Activated T-cell treated with anti-CD3 and anti-CD28 coated beads for 1 hour (primary cell): ENCODE data around the gene RCSD1.
A peak's percentile ranks its signal among the peaks of the same experiment; 100 is the strongest.

ENCODE experiments used
- DNase-seq: peaks from one replicate; pipeline ENCODE4 v3.0.0-alpha.2; 2020; ENCODE audit warnings: low read depth

Gene RCSD1

DNA sequence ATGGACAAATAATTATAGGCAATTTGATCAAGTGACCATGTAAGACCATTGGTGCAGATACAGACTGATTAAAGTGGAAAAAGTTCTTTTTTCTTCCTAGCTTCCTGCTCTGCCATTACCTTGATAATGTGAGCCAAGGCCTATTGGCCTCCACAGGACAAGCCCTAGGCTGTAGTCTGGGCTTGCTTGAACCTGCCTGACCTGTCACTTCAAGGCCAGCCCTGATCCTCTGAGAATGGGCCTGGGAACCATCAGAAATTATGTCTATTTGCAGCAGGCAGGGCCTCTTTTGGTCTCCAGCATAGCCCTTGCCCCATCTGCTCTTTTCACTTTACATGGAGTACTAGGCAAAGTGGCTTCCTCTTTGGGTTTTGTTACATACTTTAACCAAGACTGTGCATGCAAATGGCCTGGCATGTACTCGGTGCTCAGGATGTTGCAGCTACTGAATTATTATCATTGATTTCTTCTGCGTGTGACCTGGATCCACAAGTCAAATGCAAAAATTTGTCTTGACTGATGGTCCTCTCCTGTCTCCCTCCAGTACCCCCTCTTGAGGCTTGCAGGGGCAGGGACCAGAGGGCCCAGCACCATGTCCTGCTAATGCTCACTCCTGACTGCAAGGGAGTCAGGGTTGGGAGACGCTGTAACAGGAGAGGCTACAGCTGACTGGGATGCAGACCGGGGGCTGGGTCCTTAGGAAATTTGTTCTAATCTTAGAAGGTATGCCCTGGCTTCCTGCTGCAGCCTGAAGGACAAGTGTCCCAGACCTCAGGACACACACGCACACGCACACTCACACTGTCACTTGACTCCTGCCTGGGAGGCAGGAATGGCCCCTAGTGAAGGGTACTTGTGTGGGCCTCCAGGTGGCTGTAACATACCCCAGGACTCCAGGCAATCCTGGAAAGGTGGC lies 39.4 kb downstream of the RCSD1 start:
- no peak for DNase-seq

DNA sequence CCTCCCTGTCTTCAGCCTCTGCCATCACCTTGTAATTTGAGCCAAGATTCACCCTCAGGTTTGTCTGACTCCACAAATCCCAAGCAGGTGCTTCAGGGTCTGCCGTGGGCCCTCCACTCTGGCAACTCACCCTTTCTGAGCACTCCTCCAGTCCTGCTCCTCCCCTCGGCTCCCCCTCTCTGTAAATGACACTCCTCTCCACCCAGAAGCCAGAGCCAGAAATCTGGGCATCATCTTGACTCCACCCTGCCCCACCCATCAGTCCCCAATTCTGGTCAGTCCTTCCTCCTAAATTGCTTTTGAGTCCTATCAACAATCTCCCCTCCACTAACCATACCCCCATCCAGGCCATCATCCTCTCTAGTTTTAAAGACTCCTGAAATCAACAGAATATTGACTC lies 40.5 kb downstream of the RCSD1 start:
- DNase-seq, result no peak

DNA sequence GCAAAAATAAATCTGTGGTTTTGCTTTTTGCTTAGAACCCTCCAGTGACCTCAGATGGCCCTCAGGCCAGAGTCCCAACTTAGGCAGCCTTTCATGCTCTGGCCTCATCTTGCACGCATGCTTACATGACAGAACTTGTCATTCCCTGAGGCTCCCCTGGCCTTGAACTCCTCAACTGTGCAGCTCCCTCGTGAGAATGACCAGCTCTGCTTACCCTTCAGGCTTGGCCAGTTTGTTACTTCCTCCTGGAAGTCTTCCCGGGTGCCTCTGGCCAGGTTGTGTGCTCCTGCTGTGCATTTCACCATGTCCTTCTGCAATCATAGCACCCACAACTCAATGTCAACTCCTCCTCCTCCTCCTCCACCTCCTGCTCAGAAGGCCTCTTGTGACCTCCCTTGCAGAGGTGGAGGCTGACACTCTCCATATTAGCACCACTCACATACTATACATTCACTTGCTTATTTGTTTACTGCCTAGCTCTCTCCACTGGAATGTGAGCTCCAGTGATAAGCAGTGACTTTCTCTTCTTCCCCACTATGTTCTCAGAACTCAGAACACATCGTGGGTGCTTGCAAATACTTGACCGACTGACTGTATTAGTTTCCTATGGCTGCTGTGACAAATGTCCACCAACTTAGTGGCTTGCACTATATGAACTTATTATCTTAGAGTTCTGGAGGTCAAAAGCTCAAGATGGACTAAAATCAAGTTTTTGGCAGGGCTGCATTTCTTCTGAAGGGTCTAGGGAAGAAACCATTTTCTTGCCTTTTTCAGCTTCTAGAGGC lies 41.9 kb downstream of the RCSD1 start:
- DNase-seq, result no peak

DNA sequence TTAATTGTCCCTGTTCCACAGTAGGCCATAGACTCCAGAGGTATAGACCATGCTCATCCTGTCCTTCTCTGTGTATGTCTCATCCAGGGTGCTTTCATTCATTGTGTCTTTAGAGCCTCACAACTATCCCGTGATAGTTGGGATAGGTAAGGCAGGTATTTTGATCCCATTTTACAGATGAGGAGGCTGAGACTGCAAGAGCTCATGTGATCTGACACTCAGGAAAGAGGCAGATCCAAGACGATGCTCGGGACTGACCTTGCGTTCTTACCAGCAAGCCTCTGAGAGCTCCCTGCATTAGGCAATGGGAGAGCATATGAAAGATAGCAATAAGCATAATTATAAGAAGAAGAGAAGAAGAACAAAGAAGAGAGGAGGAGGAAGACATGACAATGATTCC lies 42.8 kb downstream of the RCSD1 start:
- DNase-seq, result no peak

DNA sequence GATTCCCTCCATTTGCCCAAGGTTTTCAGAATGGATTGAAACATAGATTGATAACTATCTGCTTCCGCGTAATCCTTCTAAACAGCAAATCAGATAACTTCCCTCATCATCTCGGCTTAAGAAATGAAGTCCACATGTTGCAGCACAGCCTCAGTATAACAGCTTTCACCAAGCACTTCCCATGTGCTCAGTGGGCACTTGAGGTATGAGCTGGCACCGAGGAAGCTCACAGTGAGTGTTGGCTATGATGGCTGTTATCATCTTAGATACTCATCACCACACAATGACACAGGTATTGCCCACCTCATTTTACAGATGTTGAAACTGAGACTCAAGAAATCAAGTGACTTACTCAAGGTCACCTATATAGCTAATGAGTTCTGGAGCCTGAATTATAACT lies 43.2 kb downstream of the RCSD1 start:
- no peak for DNase-seq

DNA sequence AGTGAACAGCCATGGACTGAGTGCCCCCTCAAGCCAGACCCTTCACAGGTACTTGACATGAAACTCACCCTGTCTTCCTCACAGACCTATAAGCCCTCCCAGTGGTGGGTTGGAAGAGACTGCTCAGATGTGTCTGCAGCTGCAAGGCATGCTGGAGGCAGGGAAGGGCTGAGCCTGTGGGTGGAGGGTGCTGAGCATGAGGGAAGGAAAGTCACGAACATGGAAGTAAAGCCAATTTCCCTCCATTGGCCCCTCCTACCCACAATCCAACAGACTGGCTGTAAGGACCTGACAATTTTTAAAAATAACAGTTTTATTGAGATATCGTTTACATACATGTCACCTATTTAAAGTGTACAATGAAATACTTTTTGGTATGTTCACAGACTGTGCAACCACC lies 44.1 kb downstream of the RCSD1 start:
- DNase-seq, result no peak

DNA sequence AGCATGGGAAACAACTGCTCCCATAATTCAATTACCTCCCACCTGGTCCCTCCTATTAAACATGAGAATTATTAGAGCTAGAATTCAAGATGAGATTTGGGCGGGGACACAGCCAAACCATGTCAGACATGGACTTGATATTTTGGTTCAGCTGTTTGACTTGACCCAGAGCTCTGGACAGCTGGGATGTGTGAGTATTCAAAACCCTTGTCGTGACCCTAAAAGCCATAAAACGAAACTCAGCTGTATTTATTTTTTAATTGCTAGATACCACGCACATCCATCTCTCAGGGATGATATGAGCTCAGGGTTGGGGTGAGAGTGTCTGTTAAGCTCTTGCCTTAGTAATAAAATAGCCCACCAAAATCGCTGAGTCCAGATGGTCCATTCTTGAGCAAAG lies 45.4 kb downstream of the RCSD1 start:
- DNase-seq, result no peak

DNA sequence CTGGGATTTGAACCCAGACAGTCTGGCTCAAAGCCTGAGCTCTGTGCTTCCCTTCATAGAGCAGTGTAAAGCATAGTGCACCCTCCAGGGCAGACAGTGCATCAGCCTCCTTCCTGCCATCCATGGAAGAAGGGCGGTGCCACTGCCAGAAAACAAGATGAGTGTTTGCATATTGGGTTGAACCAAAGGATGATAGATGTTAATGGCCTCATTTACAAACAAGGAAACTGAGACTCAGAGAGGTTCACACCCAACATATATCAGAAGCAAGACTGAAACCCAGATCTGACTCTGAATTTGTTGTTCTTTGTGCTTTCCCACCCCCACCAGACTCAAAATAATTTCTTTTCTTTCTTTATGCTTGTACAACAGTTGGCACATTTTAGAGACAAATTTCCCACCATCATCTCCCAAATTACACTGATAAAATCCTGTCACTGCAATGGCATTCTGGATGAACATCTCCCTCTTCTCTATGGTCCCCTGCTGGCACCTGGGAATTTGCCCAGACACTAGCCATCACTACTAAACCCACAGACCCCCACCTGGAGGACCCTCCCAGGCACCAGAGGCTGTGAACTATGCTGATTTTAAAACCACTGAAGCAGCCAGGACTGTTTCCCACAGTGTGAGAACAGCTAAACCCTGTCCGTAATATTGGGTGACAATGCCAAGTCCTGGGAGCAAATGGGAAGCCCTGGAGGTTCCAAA lies 46.3 kb downstream of the RCSD1 start:
- no peak for DNase-seq

DNA sequence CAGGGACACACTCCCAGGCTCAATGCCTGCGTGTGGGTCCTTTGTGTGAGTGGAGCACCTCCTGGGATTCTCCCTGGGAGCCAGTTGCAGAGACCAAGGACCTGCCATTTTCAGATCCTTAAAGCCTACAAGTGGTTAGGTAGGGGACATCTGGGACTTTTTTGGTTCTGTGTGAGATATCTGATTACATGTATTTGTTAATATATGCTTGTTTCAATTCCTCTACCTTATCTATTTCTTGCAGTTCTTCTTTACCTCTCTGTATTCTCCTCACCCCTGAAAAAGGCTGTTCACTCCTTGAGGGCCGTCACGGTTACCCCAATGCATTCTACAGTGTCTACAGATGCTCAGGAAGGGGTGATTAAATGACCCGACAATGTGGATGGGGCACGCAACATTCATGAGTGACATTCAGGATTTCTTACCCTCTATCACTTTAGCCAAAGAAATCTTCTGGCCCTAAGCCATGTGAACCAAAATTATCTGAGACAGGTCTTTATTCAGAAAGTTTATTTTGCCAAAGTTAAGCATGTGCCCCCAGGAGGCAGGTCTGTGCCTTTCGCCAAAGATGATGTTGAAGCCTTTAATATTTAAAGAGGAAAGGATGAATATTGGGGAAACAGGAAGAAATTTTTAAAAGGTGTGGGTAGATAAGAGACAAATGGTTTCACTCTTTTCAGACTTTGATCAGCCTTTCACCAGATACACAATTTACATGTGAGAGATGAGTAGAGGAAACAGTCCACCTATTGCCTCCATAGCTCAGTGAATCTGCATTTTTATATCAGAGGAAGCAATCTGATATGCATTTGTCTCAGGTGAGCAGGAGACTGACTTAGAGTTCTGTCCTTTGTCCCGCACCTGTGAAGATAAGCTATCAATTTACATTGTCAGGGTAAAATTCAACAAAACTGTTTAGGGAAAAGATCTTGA lies 47.1 kb downstream of the RCSD1 start:
- no peak for DNase-seq

DNA sequence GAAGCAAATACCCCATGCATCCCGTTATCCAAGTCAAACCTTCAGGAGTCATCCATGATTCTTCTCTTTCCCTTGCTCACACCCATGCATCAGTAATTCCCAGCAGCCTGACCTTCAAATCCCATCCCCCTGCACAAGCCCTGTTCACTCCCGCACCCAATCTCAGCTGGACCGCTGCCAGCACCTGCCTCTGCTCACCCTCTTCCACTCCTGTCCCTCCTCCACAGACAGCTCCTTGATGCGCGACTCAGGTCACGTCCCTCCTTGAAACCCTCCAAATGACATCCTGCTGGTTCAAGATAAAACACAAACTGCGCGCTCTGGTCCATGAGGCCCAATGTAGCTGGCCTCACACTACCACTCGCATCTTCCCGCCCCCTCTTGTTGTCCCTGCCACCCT lies 48.4 kb downstream of the RCSD1 start:
- DNase-seq, result no peak

DNA sequence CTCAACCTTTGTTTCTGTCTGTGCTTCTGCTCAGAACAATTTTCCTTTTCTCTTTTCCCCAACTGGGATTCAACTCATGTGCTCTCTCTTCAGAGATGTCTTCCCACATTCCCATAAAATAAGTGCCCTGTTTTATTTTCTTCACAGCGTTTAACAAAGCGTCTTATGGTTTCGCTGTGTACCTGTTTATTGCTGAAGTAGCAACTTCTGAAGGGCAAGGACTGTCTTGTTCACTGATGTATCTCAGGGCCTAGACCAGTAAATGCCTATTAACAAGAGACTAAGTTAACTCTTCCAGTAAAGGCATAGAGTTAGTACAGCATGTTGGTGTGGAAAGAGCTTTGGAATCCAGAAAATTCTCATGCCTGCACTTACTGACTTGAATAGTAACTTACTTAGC lies 48.8 kb downstream of the RCSD1 start:
- no peak for DNase-seq

DNA sequence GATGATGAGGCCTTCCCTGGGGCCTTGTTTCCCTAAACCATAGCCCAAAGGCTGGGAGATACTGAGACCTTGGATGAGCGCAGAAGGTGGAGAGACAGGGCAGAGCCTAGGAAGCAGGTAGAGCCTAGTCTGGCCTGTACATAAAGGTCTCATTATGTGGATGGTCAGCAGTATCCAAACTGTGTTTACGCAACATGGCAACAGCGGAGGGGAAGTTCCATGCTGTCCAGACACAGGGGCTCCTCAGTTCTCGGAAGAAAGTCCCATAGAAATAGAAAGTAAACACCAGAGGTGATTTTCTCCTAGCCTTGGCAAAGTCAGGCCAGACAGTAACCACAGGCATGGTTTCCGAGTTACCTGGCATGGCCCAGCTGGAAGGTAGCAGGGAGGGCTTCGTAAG lies 49.7 kb downstream of the RCSD1 start:
- DNase-seq, result no peak

DNA sequence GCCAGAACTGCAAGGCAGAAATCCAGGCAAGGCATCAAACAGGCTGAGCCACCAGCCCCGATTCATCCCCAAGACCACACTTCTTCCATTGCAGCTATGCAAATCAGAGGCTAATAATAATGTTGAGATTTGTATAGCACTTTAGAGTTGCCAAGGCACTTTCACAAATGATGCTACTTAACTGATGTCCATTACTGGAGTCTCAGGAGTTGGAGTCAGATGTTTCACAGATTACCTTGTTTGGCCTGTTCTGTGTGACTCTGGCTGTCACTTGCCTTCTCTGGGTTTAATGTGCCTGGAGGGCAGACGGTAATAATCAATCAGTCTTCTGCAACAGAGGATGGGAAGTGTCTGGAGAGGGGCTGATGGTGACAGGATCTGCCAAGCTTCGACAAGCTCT lies 51.0 kb downstream of the RCSD1 start:
- DNase-seq, result no peak

DNA sequence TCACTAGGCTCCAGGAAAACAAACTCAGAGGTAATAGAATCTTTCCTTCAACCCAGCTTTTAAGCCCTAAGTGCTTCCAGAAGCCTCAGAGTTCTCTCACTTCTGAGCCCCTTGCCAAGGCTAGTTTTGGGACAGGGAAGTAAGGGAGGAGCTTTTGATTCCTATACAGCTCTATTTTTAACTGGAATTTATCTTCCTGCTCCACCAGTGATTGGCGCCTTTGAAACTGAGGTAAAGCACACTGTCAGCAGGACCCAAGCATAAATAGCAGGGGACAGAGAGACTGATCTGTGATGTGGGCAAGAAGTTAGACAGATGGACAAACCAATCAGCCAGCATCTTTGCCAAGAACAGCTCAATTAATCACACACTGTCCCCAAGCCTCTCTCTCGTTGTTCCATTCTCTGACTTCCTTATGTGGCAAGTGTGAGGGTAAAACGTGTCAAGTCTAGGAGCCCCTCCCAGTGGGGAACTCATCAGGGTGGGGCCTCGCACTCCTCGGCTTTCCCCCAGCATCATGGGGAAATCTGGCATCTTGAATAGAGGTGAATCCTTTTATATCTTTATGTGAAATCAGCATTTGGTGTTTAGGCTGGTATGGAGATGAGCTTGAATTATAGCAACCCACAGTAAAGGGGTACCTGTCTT lies 51.5 kb downstream of the RCSD1 start:
- no peak for DNase-seq

DNA sequence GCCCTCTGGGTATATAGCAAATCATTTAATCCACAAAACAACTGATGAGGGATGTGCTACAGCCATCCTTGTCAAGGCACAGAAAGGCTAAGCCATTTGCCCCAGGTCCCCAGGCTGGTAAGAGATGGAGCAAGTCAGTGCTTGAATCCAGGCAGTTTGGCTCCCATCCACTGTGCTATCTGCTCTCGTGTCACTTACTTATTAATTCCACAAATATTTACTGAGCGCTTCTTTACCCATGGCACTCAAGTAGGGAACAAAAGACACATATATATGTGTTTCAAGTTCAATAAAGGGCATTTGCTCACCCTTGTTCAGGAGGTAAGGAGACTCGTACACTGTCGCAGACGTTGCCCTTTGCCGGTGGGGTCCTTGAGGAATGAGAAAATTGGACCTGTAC lies 53.2 kb downstream of the RCSD1 start:
- no peak for DNase-seq

DNA sequence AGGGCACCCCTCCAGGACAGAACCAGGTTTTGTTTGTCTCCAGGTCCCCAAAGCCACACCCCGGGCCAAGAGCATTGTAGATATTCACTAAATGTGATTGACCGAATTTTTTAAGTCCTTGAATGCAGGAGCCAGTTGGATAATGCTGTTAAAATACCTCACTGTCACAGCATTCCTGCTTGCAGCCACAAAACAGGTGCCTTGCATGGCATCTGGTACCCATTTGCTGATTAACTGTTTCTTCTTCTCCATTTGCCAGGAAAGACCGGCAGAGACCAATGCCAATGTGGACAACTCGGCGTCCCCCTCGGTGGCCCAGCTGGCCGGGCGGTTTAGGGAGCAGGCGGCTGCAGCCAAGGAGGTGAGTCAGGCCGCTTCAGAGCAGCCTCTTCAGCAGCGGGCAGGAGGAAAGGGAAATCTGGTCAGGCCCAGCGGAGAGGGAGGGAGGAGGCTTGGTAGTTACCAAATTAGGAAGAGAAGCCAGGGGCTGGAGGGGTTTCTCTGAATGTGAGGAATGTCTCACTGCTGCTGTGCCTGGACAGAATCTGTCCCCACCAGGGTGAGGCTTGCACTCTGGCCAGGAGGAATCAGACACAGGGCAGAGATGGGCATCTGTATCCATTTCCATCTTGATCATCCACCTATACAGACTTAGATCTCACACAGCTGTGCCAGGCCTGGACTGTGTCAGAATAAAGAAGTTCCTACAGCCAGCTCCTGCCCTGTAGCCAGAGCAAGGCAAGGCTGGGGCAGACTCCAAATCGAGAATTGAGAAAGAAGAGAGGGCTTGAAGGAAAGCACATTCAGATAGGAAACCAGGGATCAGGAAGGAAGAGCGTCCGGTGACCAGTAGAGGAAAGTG lies 53.8 kb downstream of the RCSD1 start:
- no peak for DNase-seq

DNA sequence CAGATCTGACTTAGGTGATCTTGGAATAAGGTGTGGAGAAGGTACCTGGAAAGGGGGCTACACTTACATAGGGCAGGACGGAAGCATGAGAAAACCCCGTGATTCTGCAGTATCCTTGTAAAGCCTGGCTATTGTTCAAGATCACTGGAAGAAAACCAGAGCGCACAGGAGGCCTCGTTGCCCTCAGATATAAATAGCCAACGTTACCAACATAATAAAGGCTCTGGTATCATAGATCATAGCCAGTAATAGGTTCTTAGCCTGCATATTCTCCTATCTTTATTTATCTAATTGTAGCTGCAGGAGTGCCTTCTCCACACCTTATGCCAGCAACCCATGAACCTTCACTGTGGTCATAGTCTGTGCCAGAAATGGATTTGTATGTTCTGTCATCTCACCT lies 55.8 kb downstream of the RCSD1 start:
- no peak for DNase-seq

DNA sequence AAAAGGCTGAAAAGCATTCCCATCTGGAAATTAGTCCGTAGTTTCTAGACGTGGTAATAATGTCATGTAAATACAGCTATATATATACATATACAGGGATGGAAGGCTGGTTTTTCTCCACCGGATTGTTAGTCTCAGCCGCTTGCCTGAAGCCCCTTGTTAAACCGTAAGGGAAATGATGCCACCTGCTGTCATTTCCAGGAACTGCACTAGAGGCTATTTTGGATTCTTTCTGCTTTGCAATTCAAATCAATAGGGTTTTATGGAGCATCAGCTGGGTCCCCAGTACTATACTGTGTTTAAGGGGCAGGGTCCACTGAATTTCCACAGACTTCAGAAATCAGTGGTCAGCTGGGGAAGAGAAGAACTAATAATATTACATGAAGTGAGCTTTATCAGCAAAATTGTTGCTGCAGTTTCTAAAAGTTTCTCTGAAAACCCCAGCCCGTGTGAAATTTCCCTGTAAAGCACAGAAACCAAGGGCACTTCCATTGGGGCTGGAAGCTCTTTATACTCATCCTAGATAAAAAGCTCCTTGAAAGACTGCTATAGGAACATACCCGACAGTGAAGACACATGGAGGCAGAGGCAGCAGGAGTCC lies 58.0 kb downstream of the RCSD1 start:
- DNase-seq, result peak; percentile 74

DNA sequence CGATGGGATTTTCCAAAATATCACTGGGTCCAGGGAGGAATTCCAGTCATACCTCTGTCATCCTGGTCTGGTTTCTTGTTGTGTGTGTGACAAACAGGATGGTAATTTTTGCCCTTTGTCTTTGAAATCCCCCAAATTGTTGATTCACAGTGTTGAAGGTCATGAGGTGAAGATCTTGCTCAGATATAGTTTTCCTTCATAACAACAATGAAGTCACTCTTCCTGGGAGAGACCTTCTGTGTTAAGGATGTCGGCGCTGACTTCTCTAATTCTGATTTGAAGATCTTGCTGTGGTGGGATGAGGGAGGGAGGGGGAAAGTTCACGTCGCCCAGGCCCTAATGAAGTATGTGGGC lies 59.5 kb downstream of the RCSD1 start:
- no peak for DNase-seq

DNA sequence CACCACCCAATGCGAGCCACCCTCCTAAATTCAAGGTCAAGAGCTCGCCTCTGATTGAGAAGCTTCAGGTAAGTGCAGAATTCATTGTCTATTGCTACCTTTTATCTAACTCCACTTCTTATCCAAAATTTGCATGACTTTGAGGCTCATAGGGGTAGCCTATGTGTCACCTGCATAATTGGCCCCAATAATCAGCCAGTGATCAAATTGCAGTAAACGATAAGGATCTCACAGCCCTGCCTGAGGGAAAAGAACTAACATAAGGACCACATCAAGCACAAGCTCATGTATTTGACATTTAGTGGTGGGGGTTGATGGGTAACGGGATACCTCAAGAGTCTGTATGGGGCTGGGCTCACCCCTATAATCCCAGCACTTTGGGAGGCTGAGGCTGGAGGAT lies 60.0 kb downstream of the RCSD1 start:
- DNase-seq, result no peak
